Measurements from ENCODE around the gene CTSE.

DNA sequence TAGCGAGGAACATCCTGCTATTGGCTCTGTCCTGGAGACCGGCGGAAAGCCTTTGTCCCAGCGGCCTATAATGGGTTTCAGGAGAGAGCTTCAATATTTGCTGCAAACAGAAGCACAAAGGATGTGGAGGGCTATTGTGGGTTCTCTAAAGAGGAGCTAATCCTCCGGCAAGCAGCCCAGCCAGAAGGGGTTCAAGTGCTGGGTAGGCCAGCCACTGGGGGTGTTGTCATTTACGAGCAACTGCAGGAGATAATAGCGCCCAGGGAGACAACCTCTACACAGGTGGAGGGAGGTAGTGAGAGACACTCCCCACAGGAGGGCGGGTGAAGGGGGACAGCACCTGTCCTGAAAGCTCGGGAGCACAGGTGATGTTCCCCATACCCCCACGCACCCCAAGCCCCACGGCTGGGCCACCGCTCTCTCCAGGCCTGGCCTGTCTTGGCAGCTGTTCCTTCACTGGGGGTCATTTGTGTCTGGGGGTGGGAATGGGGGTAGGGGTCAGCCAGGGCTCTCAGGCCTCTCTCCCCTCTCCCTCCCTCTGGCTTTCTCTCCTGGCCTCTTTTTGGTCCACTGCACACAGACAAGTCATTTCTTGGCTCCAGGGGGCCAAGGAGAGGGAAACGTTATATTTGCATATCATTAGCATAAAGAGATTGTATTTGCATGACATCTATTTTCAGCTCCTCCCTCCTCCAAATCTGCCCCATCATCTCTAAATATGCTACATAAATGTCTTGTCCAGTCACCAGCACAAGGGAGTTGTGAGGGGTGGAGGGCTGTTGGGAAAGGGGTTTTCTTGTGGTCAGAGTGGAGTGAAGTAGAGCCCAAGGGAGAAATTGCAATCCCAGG, 58.4 kb downstream of the CTSE start:
- TF ChIP-seq, protein P1, sequence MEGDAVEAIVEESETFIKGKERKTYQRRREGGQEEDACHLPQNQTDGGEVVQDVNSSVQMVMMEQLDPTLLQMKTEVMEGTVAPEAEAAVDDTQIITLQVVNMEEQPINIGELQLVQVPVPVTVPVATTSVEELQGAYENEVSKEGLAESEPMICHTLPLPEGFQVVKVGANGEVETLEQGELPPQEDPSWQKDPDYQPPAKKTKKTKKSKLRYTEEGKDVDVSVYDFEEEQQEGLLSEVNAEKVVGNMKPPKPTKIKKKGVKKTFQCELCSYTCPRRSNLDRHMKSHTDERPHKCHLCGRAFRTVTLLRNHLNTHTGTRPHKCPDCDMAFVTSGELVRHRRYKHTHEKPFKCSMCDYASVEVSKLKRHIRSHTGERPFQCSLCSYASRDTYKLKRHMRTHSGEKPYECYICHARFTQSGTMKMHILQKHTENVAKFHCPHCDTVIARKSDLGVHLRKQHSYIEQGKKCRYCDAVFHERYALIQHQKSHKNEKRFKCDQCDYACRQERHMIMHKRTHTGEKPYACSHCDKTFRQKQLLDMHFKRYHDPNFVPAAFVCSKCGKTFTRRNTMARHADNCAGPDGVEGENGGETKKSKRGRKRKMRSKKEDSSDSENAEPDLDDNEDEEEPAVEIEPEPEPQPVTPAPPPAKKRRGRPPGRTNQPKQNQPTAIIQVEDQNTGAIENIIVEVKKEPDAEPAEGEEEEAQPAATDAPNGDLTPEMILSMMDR (IDR thresholded peaks at IDR 0.05), result no peak
- no peak for TF ChIP-seq POLR2A (IDR thresholded peaks at IDR 0.05)
